M059J (cell line): Measurements from ENCODE around the gene KIAA1217. TPM values are rescaled to one million over a fixed set of nuclear protein-coding genes. Genes with fewer than 3 reads are reported as not detected.
"Not testable (repeated sequence)": the region's sequence is repeated elsewhere in the genome, so short reads cannot be mapped to it uniquely, and the experiment has no call there.

Source experiments
- DNase-seq: peaks from one replicate; pipeline ENCODE4 v3.0.0-alpha.2; 2012; ENCODE audit warnings: low read depth
- total RNA-seq: library from RNA; depleted of rRNA; stranded (reverse); fragments of >200 nt; shearing (Covaris generic); gene quantifications from 2 replicates; pipeline ENCODE4 v1.2.3, GENCODE V29; 2014

Gene KIAA1217
- total RNA-seq, 1 experiment from 2014 or later: 2.7 TPM

DNA sequence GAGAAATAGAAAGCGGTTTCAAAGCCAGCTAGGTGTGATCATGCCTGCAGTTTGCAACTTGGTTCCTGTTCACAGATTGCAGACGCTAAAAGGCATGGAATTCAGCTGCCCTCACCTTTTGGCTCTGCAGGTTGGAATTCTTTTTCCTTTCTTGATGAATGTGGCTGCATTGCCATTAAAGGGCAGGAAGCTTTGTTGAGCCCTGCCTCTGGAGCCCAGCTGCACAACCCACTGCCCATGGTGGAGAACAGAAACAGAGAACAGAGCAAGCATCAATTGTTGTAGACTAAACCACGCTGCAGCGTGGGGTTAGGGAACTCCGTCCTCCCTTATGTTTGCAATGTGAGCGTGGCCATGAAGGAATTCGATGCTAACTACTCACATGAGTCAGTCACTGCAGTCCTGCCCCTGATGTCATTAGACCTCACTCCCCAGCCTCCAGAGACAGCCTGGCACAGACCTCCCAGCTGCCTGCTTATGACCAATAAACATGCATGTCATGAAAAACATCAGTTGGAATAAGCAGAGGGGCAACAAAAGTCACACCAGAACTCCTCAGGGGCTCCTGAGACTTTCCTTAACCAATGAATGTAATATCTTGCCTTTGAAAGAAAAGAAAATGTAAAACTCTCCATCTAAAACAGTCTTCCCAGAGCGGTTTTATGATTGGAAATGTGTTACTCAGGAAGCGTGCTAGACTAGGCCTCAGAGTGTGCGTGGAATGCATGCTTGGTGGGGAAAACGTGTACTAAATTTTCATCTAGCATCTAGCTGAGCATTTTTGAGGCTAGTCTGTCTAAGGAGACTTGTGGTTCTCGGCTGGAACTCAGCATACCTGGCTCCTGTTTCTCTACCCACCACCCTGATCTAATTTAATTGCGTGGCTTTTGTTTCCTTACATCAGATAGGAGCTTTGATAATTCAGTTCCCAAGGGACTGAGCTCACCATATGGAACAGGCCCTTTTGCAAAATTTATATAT is 232.2 kb downstream of the KIAA1217 start:
- DNase-seq: peak; percentile 68

DNA sequence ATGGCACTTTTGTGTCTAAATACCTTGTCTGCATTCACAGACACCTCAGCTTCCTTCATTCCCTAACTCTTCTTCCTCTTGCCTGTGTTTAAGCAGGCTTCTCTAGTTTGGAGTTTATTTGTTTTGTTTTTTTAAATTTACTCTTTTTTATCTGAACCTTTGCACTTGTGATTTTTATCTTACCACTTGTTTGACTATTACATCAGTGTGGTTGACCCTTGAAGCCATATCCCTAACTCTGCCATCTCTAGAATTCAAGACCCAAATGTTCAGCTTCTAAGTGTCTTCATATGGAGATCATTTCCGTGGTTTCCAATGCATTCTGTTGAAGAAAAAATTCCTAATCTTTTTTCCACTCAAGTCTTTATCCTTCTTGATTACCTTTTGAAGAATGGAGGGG is 233.3 kb downstream of the KIAA1217 start:
- no peak for DNase-seq

DNA sequence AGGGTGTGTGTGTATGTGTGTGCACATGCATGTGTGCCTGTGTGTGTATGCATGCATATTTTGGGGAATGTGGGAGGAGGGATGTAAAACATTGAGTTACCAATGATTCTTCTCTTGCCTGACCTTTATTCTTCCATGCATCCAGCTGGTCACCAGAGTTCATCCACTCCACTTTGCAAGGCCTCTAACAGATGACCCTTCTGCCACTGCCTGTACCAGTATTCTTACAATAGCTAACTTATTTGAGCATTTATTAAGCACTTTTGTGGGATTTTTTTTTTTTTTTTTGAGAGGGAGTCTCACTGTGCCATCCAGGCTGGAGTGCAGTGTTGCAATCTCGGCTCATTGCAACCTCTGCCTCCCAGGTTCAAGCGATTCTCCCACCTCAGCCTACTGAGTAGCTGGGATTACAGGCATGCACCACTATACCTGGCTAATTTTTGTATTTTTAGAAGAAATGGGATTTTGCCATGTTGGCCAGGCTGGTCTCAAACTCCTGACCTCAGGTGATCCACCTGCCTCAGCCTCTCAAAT is 233.8 kb downstream of the KIAA1217 start:
- DNase-seq: not testable (repeated sequence)

DNA sequence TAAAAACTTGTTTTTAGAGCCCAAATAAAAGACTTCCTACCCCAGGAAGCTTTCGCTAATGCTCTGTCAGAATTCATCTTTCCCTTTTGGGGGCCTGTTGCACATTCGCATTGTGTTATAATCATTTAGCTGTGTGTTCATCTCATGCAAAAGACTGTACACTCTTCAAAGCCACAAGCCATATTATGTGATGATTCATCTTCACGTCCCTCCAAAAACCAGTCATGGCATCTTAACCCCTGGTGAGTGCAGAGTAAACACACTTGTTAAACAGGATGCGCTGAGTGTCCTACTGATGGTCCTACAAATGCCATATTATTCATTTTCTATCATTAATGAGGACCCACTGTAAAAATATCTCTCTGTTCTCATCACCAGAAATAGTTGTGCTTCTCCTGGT is 235.4 kb downstream of the KIAA1217 start:
- peak; percentile 87 for DNase-seq

DNA sequence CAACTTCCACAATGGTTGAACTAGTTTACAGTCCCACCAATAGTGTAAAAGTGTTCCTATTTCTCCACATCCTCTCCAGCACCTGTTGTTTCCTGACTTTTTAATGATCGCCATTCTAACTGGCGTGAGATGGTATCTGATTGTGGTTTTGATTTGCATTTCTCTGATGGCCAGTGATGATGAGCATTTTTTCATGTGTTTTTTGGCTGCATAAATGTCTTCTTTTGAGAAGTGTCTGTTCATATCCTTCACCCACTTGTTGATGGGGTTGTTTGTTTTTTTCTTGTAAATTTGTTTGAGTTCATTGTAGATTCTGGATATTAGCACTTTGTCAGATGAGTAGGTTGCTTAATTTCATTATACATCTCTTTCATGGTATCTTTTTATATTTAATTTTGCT is 237.0 kb downstream of the KIAA1217 start:
- DNase-seq: not testable (repeated sequence)

DNA sequence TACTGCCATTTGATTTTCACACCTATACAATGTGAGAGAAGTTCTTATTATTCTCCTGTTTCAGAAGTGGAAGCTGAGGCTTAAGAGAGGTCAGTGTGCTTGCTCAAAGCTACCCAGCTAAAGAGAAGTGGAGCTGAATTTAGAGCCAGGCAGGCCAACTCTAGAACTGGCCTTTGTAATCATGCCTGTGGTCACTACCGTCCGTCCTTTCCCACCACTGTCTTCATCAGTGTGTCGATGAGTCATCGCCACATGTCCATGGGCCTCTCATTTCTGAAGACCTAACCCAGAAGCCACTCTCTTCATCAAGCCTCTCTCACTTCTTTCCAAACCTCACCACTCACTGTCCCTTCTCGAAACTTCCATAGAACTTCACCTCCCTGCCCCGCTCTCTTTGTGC is 237.8 kb downstream of the KIAA1217 start:
- peak; percentile 91 for DNase-seq

DNA sequence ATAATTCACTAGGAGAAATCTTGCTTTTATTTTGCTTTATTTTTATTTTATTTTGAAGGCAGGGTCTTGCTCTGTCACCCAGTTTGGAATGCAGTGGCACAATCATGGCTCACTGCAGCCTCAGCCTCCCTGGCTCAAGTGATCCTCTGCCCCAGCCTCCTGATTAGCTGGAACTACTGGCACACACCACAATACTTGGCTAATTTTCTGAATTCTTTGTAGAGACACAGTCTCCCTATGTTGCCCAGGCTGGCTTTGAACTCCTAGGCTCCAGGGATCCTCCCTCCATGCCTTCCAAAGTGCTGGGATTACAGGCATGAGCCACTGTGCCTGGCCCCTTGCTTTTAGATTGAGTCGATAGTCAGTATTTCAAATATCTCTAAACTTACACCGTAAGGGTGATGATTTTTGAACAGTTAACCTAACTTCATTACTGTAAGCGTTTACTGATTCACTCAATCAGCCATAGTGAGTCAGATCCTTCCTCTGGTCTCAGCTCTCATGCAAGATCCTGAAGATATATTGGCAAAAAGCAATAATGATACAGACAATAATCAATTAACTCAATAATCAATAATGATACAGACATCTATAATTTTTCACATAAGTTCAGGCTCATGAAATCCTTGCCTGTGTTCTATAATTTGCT is 239.5 kb downstream of the KIAA1217 start:
- DNase-seq: peak; percentile 34

DNA sequence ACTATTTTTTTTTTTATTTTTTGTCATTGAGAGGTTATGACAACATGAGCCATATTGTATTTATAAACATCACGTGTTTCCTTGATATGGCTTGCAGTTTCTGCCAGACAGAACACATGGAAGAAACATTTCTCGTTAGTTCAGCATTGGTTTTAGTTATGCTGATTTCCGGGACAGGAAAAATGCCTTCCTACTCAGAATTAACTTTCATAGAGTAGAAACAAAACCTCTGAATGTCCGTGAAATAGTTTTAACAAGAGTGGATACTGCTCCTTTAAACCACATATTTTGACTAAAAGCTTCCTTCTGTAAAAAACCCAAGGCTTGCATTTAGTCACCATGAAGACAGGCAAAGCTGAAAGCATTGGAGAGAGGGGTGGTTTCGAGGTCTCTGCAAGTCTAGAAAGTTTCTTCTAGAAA is 240.4 kb downstream of the KIAA1217 start:
- DNase-seq: peak; percentile 25

DNA sequence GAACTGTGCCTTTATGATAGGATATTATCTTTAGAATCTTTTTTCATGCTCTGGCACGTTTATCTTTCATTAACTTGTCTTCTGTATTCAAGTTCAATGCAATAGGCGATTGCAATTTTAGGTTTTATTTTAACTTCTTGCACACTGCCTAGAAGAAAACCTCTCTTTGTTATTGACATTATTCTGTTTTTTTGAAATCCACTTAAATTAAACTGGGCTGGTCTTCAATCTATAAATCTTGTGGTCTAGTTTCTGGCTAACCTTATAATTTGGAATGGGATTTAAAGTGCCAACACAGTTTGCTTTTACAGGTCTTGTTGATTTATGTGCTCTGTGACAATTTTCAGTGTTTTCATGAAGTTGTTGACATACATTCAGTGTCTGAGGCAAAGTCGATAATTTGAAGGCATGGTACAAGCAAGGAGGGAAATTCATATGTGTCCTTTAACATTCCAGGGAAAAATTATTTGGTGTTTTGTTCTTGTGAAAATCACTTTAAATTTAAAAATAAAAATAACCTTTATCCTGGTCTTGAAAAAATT is 240.9 kb downstream of the KIAA1217 start:
- no peak for DNase-seq

DNA sequence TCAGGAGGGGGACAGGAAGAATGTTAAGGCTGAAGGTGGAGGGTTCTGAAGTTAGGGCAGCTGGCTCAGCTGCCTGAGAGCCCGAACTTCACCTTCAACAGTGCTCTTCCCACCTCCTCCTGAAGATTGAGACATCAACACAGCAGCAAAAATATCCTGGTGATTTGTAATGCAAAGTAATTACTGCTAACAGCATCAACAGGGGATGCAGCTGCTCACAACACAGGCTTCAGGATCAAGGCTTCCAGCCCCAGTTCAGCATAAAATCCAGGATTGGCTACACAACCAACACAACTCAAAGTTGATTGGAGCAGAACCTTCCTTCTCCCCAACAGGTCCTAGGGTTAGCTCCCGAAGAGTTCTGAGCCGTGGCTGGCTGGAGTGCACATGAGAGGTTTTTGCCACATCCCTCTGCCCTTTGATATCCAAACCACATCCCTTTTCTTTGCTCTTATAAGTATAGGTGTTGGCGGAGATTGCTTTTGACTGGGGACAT is 242.4 kb downstream of the KIAA1217 start:
- DNase-seq: no peak

DNA sequence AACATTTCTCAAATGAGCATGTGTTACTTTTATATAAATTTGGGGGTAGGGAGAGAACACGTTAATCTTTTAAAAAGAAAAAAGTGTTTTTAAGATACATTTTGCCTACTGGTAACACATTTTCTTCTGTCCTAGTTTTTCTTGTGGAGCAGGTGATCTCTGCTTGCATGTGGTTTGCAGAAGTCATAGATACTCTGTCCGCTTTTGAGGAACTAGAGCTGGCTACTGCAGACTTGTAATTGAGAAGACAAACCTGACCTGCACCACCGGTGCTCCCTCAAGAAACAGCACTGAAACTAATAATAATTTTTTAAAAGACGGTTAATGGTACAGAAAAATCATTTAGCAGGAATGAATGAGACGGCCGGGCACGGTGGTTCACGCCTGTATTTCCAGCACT is 243.1 kb downstream of the KIAA1217 start:
- DNase-seq: no peak

DNA sequence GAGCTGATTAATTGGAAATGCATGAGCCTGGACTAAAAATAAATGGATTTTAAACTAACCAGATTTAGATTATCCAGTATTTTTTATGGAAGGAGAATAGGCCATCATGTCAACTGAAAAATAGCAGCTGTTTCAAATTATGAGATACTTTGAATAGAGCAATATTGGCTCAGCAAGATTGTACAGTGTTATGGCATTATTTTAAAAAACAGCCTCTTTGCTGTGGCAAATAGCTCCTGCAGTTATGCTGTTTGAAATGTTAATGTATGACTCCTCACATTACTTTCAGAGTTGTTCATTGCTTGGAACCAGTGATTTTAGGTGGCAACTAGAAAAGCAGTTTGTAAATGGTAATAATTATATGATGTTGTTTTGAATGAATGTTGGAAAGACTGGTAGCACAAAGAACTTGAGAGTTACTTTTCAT is 244.5 kb downstream of the KIAA1217 start:
- no peak for DNase-seq

DNA sequence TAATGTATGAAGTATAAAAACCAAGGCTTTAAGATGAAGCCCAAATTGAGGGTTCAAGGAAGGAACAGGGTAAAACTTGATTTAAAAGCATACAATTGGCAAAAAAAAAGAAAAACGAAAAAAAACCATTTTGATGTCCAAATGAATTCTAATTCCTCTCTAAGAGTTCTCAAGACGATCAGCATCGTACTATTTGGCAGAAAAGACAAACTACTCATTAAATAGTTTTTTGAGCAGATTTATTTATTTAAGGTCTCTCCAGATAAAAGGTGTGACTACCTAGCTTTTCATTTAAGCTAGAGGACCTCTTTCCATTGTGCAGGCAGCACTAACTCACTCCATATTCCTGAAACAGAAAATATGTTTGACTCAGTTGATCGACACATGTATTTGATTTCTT is 245.0 kb downstream of the KIAA1217 start:
- DNase-seq: no peak

DNA sequence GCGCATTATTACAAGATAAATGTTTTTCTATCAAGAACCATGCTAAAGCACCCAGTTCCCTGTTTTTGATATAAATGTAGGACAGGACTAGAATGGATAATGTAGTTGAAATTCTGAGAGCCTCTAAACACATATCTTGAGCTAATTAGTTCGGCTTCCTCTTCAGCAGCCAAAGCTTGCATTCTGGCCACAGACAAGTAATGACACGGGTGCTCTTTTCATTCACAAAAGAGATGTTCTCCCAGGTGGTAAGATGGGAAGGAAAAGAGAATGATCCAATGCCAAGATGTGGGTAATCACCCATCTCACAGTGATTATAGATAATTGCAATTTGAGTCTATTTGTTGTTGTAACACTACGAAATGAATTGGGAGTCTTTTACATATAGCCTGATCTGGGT is 246.5 kb downstream of the KIAA1217 start:
- DNase-seq: no peak

DNA sequence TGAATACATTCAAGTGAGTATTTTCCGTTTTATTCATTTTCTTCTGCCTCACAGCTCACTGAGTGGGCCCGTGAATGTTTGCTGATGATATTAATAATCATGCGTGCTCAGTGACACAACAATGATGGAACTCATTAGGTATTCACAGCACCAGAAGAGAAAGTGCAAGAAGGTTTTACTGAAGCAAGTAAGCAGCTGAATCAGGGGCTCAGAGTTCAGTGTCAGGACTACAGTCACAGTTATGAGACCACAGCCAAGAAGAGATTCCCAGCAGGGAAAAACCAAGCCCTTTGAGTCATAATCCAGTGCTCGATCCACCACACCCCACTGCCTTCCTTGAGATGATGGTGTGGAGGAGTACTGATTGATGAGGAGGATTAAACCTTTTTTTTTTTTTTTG is 247.4 kb downstream of the KIAA1217 start:
- DNase-seq: peak; percentile 81

DNA sequence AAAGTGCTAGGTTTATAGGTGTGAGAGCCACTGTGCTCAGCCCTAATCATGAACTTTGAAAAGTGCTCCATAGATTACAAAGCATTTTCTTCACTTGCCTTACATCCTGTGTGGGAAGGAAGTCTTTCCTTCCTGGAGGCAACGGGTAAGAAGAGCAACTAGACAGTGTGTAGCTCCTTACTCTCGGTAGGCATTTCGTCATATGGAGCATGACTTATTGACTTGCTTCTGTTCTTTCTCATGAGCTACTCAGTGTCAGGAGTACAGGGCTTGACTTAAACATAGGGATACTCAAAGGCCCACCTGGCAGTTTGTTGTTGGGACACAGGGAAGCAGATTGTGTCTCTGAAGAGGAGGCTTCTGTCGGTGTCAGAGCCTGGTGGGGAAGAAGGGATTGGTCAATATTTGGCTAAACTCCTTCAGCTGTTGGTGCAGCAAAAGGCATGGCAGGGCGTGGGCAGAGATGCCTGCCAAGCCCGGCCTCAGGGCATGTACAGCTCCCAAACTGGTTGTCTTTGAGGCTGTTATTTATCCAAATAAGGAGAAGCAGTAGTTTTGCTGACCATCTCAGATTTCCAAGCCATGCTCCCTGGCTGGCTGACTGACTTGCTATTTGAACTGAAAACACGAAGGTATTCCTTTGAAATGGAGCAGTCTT is 248.9 kb downstream of the KIAA1217 start:
- DNase-seq: peak; percentile 73

DNA sequence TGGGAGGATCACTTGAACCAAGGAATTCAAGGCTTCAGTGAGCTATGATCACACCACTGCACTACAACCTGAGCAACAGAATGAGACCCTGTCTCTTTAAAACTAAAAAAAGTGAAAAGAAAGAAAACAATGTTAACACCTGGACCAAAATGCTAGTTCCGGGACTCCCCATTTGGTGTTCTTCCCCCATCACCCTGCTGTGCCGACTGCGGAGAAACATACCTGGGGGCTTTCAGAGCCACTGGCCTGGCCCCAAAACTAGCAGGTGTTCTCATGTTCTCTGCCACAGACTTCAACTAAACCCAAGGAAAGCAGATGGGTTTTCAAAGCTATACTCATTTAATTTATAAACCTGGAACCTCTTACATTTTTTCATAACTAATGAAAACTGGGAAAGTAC is 250.9 kb downstream of the KIAA1217 start:
- DNase-seq: no peak

DNA sequence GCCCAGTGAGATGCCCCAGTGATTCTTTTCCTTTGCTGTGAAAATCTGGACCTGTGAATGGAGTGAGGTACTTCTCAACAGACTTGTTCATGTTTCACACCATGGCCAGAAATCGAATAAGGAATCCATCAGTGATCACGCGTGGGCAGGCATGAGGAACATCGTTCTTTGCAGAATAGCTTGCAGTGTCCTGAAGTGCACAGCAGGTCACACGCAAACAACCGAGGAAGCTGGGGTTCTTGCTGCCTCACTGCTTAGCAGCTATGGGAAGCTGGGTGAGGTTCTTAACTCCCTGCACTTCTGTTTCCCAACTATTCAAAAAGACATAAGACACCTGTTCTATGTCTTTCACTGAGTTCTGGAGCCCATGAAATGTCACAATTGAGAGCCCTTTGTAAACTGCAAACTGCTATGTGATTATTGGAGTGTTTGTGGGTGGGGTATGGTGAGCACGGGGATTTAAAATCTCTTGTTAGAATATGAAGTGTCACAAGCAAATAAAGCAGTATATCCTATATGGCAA is 253.4 kb downstream of the KIAA1217 start:
- no peak for DNase-seq

DNA sequence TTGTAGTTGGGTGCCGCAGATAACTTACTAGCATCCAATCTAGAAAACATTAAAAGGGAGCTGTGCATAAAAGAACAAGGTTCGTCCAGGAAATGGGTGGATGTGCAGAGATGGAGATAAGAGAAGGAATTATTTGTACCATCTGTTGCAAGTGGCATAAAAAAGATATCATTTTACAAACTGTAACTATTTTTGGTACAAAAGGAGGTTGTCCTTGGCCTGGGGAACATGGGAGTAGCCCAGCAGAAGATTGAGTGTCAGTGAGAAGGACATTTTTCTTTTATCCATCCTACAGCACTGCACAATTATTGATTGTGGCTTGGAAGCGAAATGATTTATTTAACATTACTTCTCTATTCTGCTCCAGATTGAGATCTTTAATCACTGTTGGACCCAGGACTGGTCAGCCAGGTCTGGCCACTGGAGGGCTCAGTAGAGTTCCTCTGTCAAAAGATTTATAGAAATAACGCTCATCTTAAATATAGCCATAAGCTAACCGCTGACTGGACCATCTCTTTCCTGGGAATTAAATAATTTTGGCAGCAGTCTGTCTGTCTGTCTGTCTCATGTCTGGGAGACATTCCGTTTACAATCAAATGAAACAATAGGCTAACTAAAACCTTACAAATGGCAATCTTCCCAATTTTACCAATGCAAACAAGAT is 254.1 kb downstream of the KIAA1217 start:
- no peak for DNase-seq

DNA sequence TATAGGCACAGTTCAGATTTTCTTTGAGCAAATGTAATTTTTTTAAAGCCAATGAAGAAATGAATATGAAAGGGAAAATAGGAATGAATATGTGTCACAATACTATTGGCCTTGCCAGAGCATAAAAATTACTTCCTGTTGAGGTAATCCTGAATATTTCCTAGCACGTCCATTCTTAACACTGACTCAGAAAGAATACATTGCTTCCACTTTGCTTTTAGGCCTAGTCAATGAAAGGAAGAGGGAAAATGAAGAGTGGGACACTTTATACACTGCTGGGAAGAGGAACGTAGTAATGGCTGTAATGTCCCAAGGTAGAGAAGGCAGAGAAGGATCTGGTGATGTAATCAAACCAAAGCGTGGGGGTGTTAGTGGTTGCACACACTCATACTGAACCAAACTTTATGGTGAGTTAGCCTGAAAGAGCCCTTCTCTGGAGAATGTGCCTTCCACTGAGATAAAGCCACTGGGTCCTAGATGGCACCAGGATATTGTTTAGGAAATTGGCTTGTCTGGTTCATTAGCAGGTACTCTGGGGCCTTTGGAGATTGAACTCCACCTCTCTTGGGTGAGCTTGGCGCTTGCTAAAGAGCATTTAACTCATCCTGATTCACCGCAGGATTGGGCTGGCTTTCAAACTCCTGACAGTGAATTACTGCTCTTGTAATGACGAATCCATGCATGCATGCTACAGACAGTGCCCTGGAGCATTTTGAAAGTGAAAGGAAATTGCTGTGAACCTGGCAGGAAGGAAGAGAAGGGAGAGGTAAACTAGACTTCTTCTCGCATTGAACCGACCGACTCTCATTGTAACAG is 254.9 kb downstream of the KIAA1217 start:
- DNase-seq: peak; percentile 94
